ENCODE measurements around the gene PWWP2A. TPM values are rescaled to one million over a fixed set of nuclear protein-coding genes. Genes with fewer than 3 reads are reported as not detected.

PWWP2A gene
- total RNA-seq, 1 donor from 2014 or later = 19.6 TPM

- H3K4me1 Mint-ChIP-seq (ENCODE audit: low read depth, unreplicated experiment) = no peaks in the 10 kb centered on the region
- Histone ChIP-seq H3K27me3 (ENCODE audit: insufficient read depth, low read length) (no peaks in the 10 kb centered on the region), H3K4me2 (ENCODE audit: low read length) (no peak overlapping the region), H3K36me3 (ENCODE audit: insufficient read depth, low read length) (peaks cover 15% of the 10 kb centered on the region), H3K4me1 (ENCODE audit: insufficient read depth, low read length) (no peaks in the 10 kb centered on the region), H3K9me3 (ENCODE audit: insufficient read depth, low read depth, low read length) (no peaks in the 10 kb centered on the region), H3K79me2 (ENCODE audit: insufficient read depth, low read length) (no peaks in the 10 kb centered on the region), H3K4me3 (ENCODE audit: insufficient read depth, low read depth, low read length) (no peak overlapping the region), H4K20me1 (ENCODE audit: insufficient read depth, low read length) (no peaks in the 10 kb centered on the region), H2AFZ (ENCODE audit: low read depth, low read length) (no peak overlapping the region), H3K27ac (ENCODE audit: low read depth, low read length) (no peak overlapping the region), H3K9ac (ENCODE audit: low read length) (no peak overlapping the region)
- H3K36me3 Mint-ChIP-seq (ENCODE audit: low read depth, unreplicated experiment) = peaks cover 4% of the 10 kb centered on the region
- FAIRE-seq (no peak), DNase-seq (ENCODE audit: low read depth) (no peak)
- no peak overlapping the region for H3K27ac Mint-ChIP-seq (ENCODE audit: unreplicated experiment)
- H3K27me3 Mint-ChIP-seq (ENCODE audit: low read depth, unreplicated experiment) = no peaks in the 10 kb centered on the region
- no peak for TF ChIP-seq EZH2 (IDR thresholded peaks at IDR 0.05; ENCODE audit: insufficient read depth, low read length)
- TF ChIP-seq CTCF (IDR thresholded peaks at IDR 0.05; ENCODE audit: insufficient read depth, low read depth, low read length) = no peak
- no peak overlapping the region for H3K4me3 Mint-ChIP-seq (ENCODE audit: unreplicated experiment)
- no peaks in the 10 kb centered on the region for H3K9me3 Mint-ChIP-seq (ENCODE audit: unreplicated experiment)
Measured at GRCh38 chr5:160064995-160065614, 54.1 kb downstream of the PWWP2A start.

- H3K9me3 ChIP-seq (ENCODE audit: insufficient read depth, low read depth, low read length) = no peaks in the 10 kb centered on the region
- TF ChIP-seq EZH2 (IDR thresholded peaks at IDR 0.05; ENCODE audit: insufficient read depth, low read length) = no peak
- no peak for TF ChIP-seq CTCF (IDR thresholded peaks at IDR 0.05; ENCODE audit: insufficient read depth, low read depth, low read length)
- no peak overlapping the region for H2AFZ ChIP-seq (ENCODE audit: low read depth, low read length)
- no peaks in the 10 kb centered on the region for H3K4me1 ChIP-seq (ENCODE audit: insufficient read depth, low read length)
- Mint-ChIP-seq H3K27me3 (ENCODE audit: low read depth, unreplicated experiment) (no peaks in the 10 kb centered on the region), H3K4me3 (ENCODE audit: unreplicated experiment) (no peak overlapping the region), H3K9me3 (ENCODE audit: unreplicated experiment) (no peaks in the 10 kb centered on the region), H3K27ac (ENCODE audit: unreplicated experiment) (no peak overlapping the region), H3K4me1 (ENCODE audit: low read depth, unreplicated experiment) (no peaks in the 10 kb centered on the region), H3K36me3 (ENCODE audit: low read depth, unreplicated experiment) (peaks cover 4% of the 10 kb centered on the region)
- no peak overlapping the region for H3K4me2 ChIP-seq (ENCODE audit: low read length)
- no peaks in the 10 kb centered on the region for H3K79me2 ChIP-seq (ENCODE audit: insufficient read depth, low read length)
- FAIRE-seq (no peak), DNase-seq (ENCODE audit: low read depth) (no peak)
- no peaks in the 10 kb centered on the region for H3K27me3 ChIP-seq (ENCODE audit: insufficient read depth, low read length)
- no peak overlapping the region for H3K9ac ChIP-seq (ENCODE audit: low read length)
- H3K27ac ChIP-seq (ENCODE audit: low read depth, low read length) = no peak overlapping the region
- H3K4me3 ChIP-seq (ENCODE audit: insufficient read depth, low read depth, low read length) = no peak overlapping the region
- peaks cover 15% of the 10 kb centered on the region for H3K36me3 ChIP-seq (ENCODE audit: insufficient read depth, low read length)
- no peaks in the 10 kb centered on the region for H4K20me1 ChIP-seq (ENCODE audit: insufficient read depth, low read length)
Measured at GRCh38 chr5:160064417-160064810, 54.8 kb downstream of the PWWP2A start.

GRCh38 chr5:160061770-160062169 is 57.5 kb downstream of the PWWP2A start:
- no peak overlapping the region for H3K4me3 Mint-ChIP-seq (ENCODE audit: unreplicated experiment)
- peaks cover 4% of the 10 kb centered on the region for H3K9me3 Mint-ChIP-seq (ENCODE audit: unreplicated experiment)
- Histone ChIP-seq H2AFZ (ENCODE audit: low read depth, low read length) (no peak overlapping the region), H3K36me3 (ENCODE audit: insufficient read depth, low read length) (peaks cover 18% of the 10 kb centered on the region), H3K9me3 (ENCODE audit: insufficient read depth, low read depth, low read length) (no peaks in the 10 kb centered on the region), H3K9ac (ENCODE audit: low read length) (no peak overlapping the region), H3K4me2 (ENCODE audit: low read length) (no peak overlapping the region), H3K4me3 (ENCODE audit: insufficient read depth, low read depth, low read length) (no peak overlapping the region), H4K20me1 (ENCODE audit: insufficient read depth, low read length) (no peaks in the 10 kb centered on the region), H3K79me2 (ENCODE audit: insufficient read depth, low read length) (no peaks in the 10 kb centered on the region), H3K27me3 (ENCODE audit: insufficient read depth, low read length) (no peaks in the 10 kb centered on the region), H3K27ac (ENCODE audit: low read depth, low read length) (no peak overlapping the region), H3K4me1 (ENCODE audit: insufficient read depth, low read length) (no peaks in the 10 kb centered on the region)
- no peaks in the 10 kb centered on the region for H3K4me1 Mint-ChIP-seq (ENCODE audit: low read depth, unreplicated experiment)
- FAIRE-seq (no peak), DNase-seq (ENCODE audit: low read depth) (no peak)
- TF ChIP-seq EZH2 (IDR thresholded peaks at IDR 0.05; ENCODE audit: insufficient read depth, low read length) (no peak), CTCF (IDR thresholded peaks at IDR 0.05; ENCODE audit: insufficient read depth, low read depth, low read length) (no peak)
- H3K27ac Mint-ChIP-seq (ENCODE audit: unreplicated experiment) = no peak overlapping the region
- H3K36me3 Mint-ChIP-seq (ENCODE audit: low read depth, unreplicated experiment) = peaks cover 17% of the 10 kb centered on the region
- H3K27me3 Mint-ChIP-seq (ENCODE audit: low read depth, unreplicated experiment) = no peaks in the 10 kb centered on the region

All from astrocyte (in vitro differentiated cells and primary cell).